ENCODE results near the gene NEGR1.

NEGR1 gene

DNA sequence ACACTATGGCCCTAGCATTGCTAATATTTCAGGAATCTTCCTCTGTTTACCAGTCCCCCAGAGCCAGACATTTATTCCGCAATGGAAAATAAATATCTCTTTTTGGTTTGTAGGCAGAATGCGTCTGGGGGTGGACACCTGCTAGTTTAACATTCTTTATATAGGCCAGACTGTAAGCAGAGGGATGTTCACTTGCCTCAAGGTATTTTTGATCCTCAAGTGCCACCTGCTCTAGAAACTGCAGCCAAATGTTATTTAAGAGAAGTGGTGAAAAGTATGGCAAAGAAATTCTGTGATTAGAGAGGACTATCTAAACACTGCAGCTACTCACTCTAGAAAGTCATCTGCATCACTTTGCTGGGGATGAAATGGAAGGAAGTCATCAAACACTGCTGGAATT is 164.7 kb downstream of the NEGR1 start:
- H3K4me1 ChIP-seq (ENCODE audit: control insufficient read depth, insufficient read depth, low read length): peaks cover 34% of the 10 kb centered on the region
- H3K9ac ChIP-seq (ENCODE audit: low read length): no peak overlapping the region
- no peak for DNase-seq (ENCODE audit: low read depth)
- no peaks in the 10 kb centered on the region for H3K9me3 ChIP-seq (ENCODE audit: control insufficient read depth, low read length)
- no peak overlapping the region for H3K4me3 ChIP-seq (ENCODE audit: low read length)
- no peaks in the 10 kb centered on the region for H3K27me3 ChIP-seq (replicated peaks; ENCODE audit: control insufficient read depth, insufficient read depth, low read length)
- no peaks in the 10 kb centered on the region for H3K36me3 ChIP-seq (ENCODE audit: control insufficient read depth, insufficient read depth, low read length, severe bottlenecking)

DNA sequence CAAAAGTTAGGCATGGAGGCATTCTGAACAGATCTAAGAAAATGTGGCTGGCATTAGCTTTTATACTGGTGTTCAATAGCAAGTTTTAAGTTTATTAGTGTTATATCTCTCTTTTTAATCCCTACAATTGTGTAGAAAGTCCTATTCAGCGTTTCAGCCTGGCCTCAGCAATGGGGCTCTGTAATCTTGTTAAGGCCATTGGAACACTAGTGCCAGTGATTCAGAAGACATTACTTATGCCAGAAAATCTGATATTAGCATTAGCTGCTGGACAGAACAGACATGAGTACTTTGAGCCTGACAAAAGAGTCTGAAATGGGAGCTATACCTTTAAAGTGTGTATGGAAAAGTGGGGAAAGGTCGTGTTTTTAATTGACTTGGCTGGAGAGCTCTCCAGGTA is 167.0 kb downstream of the NEGR1 start:
- H3K9me3 ChIP-seq (ENCODE audit: control insufficient read depth, low read length): no peaks in the 10 kb centered on the region
- no peak for DNase-seq (ENCODE audit: low read depth)
- H3K4me1 ChIP-seq (ENCODE audit: control insufficient read depth, insufficient read depth, low read length): peaks cover 17% of the 10 kb centered on the region
- H3K27me3 ChIP-seq (replicated peaks; ENCODE audit: control insufficient read depth, insufficient read depth, low read length): no peaks in the 10 kb centered on the region
- H3K4me3 ChIP-seq (ENCODE audit: low read length): no peak overlapping the region
- no peaks in the 10 kb centered on the region for H3K36me3 ChIP-seq (ENCODE audit: control insufficient read depth, insufficient read depth, low read length, severe bottlenecking)
- H3K9ac ChIP-seq (ENCODE audit: low read length): no peak overlapping the region

DNA sequence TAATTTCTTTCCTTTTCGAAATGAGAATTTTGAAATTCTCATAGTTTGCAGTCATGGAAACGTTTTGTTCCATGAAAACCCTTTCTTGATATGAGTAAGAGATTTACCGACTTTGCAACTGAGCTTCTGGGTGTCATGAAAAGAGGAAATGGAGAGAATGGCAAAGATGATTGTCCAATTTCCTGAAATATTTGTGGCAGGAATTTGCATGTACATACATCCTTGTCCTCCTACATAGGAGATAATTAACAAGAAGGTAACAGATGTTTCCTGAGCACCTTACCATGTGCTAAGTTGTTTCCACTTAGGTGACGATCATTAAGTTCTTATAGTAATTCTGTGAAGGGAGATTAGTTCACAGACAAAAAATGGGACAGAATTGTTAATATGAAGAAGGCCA is 170.7 kb downstream of the NEGR1 start:
- no peaks in the 10 kb centered on the region for H3K27me3 ChIP-seq (replicated peaks; ENCODE audit: control insufficient read depth, insufficient read depth, low read length)
- H3K4me3 ChIP-seq (ENCODE audit: low read length): no peak overlapping the region
- peaks cover 17% of the 10 kb centered on the region for H3K4me1 ChIP-seq (ENCODE audit: control insufficient read depth, insufficient read depth, low read length)
- DNase-seq (ENCODE audit: low read depth): no peak
- no peaks in the 10 kb centered on the region for H3K9me3 ChIP-seq (ENCODE audit: control insufficient read depth, low read length)
- H3K9ac ChIP-seq (ENCODE audit: low read length): no peak overlapping the region
- no peaks in the 10 kb centered on the region for H3K36me3 ChIP-seq (ENCODE audit: control insufficient read depth, insufficient read depth, low read length, severe bottlenecking)

DNA sequence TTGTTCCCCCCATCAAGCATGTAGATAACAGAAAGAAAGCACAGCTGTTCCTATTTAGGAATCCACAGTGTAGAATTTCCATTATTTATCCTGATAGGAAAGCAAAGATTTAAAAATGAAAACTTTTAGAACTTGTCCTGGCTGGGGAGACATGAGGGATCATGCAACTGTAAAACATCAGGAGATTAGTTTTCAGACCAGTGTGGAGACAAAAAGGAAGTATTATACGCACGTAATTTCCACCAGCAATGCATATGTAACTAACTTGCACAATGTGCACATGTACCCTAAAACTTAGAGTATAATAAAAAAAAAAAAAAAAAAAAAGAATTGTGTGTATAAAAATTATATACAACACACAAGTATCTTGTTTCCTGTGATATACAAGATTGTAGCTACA is 172.4 kb downstream of the NEGR1 start:
- H3K27me3 ChIP-seq (replicated peaks; ENCODE audit: control insufficient read depth, insufficient read depth, low read length): no peaks in the 10 kb centered on the region
- no peak overlapping the region for H3K9ac ChIP-seq (ENCODE audit: low read length)
- no peaks in the 10 kb centered on the region for H3K36me3 ChIP-seq (ENCODE audit: control insufficient read depth, insufficient read depth, low read length, severe bottlenecking)
- no peak overlapping the region for H3K4me3 ChIP-seq (ENCODE audit: low read length)
- no peak for DNase-seq (ENCODE audit: low read depth)
- H3K9me3 ChIP-seq (ENCODE audit: control insufficient read depth, low read length): no peaks in the 10 kb centered on the region
- peaks cover 6% of the 10 kb centered on the region for H3K4me1 ChIP-seq (ENCODE audit: control insufficient read depth, insufficient read depth, low read length)

DNA sequence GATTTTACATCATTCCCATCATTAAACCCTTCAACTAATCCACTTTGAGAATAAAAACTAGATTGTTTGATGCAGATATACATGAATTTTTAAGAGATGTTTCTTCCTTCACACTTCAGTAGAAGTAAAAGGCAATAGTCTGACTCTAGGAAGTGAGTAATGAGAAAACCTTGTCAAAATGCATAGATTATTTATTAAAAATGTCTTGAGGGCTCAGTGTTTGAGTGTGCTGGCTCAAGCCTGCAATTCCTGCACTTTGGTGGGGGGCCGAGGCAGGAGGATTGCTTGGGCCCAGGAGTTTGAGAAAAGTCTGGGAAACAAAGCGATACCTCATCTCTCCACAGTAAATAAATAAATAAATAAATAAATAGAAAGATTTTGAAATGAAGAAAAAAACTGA is 177.1 kb downstream of the NEGR1 start:
- H3K4me3 ChIP-seq (ENCODE audit: low read length): no peak overlapping the region
- no peak overlapping the region for H3K9ac ChIP-seq (ENCODE audit: low read length)

DNA sequence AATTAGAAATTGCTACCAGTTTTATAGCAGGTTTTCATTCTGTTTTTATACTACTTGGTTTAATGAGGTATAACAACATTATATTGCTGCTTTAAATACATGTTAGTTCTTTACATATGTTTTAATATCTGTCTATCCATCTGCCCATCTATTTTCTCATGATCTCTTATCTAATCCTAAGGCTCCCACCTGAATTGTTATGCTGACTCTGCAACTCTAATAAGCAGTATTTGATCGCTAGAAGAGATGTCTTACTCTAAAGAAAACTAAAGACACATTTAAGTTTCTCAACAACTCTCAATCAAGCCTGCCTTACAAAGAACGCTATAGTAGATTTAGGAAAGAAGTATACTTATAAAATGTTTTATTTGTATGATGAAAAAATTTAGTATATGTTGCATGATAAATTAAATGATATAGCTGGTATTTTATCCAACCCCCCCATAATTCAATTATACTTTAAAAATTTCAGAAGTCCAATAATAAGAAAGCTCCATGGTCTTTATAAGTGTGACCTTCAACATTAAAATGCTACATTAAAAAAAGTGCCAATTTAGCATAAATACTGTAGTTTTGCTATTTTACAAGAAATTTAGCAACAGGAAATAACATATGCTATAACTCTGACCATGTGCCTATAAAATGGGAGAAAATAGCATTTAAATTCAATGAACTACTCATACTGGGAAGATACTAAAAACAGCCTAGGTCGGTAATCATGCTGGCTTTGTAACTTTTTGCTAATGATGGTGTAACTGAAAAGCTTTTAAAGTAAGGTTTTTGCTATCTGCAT is 180.3 kb downstream of the NEGR1 start:
- no peaks in the 10 kb centered on the region for H3K4me1 ChIP-seq (ENCODE audit: control insufficient read depth, insufficient read depth, low read length)
- no peaks in the 10 kb centered on the region for H3K36me3 ChIP-seq (ENCODE audit: control insufficient read depth, insufficient read depth, low read length, severe bottlenecking)
- no peaks in the 10 kb centered on the region for H3K27me3 ChIP-seq (replicated peaks; ENCODE audit: control insufficient read depth, insufficient read depth, low read length)
- DNase-seq (ENCODE audit: low read depth): no peak
- H3K4me3 ChIP-seq (ENCODE audit: low read length): no peak overlapping the region
- H3K9me3 ChIP-seq (ENCODE audit: control insufficient read depth, low read length): no peaks in the 10 kb centered on the region
- H3K9ac ChIP-seq (ENCODE audit: low read length): no peak overlapping the region

More for the DNA sequence above, 177.1 kb downstream of the NEGR1 start:
- no peak for DNase-seq (ENCODE audit: low read depth)
- Histone ChIP-seq H3K27me3 (replicated peaks; ENCODE audit: control insufficient read depth, insufficient read depth, low read length) (no peaks in the 10 kb centered on the region), H3K4me1 (ENCODE audit: control insufficient read depth, insufficient read depth, low read length) (no peaks in the 10 kb centered on the region), H3K9me3 (ENCODE audit: control insufficient read depth, low read length) (no peaks in the 10 kb centered on the region), H3K36me3 (ENCODE audit: control insufficient read depth, insufficient read depth, low read length, severe bottlenecking) (no peaks in the 10 kb centered on the region)

DNA sequence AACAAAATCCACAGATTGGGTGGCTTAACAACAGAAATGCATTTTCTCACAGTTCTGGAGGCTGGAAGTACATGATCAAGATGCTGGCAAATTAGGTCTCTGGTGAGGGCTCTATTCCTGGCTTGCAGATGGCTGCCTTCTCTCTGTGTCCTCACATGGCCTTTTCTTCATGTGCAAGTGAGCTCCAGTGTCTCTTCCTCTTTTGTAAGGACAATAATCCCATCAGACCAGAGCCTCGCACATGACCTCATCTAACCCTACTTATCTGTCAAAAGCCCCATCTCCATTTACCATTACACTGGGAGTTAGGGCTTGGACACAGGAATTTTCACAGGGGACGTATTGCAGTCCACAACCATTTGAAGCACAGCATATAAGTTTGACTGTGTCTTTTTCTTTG is 181.6 kb downstream of the NEGR1 start:
- Histone ChIP-seq H3K4me1 (ENCODE audit: control insufficient read depth, insufficient read depth, low read length) (no peaks in the 10 kb centered on the region), H3K9ac (ENCODE audit: low read length) (no peak overlapping the region), H3K27me3 (replicated peaks; ENCODE audit: control insufficient read depth, insufficient read depth, low read length) (no peaks in the 10 kb centered on the region), H3K36me3 (ENCODE audit: control insufficient read depth, insufficient read depth, low read length, severe bottlenecking) (no peaks in the 10 kb centered on the region), H3K9me3 (ENCODE audit: control insufficient read depth, low read length) (no peaks in the 10 kb centered on the region), H3K4me3 (ENCODE audit: low read length) (no peak overlapping the region)
- no peak for DNase-seq (ENCODE audit: low read depth)

DNA sequence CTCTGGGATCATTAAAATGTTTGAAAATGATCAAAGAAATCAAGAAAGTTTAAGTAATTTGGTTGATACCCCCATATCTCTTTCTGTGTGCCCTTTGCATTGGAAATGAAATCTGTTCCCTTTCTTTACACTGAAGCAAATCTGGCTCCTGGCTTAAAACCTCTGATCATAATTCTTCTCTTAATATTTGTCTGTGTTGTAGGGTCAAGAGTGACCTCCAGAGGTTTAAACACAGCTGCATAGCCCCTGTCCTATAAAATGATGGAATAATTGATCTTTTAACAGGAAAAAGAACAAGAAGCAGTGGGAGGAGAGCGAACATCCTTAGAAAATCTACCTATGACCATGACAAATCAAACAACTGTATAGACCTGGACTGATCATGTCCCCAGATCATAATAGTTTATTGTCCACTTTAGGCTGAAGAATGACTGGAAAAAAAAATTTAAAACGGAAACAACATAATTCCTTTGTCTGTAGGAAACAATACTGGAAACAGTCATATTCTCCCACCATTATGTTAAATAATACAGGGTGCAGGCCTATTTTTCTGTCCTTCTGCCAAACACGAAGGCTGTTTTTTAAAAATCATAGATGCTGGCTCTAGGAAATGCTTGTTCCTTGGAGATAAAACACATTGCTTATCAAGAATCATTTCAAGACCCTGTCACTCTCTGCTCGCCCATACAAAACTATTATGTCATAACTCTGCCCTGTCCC is 184.3 kb downstream of the NEGR1 start:
- H3K36me3 ChIP-seq (ENCODE audit: control insufficient read depth, insufficient read depth, low read length, severe bottlenecking): no peaks in the 10 kb centered on the region
- H3K4me3 ChIP-seq (ENCODE audit: low read length): no peak overlapping the region
- DNase-seq (ENCODE audit: low read depth): no peak
- H3K27me3 ChIP-seq (replicated peaks; ENCODE audit: control insufficient read depth, insufficient read depth, low read length): no peaks in the 10 kb centered on the region
- H3K9ac ChIP-seq (ENCODE audit: low read length): no peak overlapping the region
- no peaks in the 10 kb centered on the region for H3K4me1 ChIP-seq (ENCODE audit: control insufficient read depth, insufficient read depth, low read length)
- H3K9me3 ChIP-seq (ENCODE audit: control insufficient read depth, low read length): no peaks in the 10 kb centered on the region

DNA sequence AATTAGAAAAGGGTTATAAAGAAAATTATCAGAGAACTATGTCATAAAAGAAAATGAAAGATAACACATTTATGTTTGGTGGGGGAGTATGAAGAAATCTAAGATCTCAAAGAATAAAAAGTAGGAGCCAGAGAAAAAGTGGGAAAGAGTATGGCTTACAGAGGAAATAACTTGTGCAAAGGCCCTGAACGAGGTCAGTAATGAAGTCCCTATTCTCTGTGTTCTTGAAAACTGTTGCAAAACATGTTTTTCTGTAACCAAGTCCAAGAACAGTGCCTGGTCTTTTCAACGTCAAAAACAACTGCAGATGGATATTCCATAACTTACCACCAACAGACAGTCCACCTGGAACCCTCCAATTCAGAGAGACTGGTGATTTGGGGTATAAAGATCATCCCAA is 188.1 kb downstream of the NEGR1 start:
- DNase-seq (ENCODE audit: low read depth): no peak
- H3K36me3 ChIP-seq (ENCODE audit: control insufficient read depth, insufficient read depth, low read length, severe bottlenecking): no peaks in the 10 kb centered on the region
- no peaks in the 10 kb centered on the region for H3K4me1 ChIP-seq (ENCODE audit: control insufficient read depth, insufficient read depth, low read length)
- no peak overlapping the region for H3K9ac ChIP-seq (ENCODE audit: low read length)
- no peaks in the 10 kb centered on the region for H3K9me3 ChIP-seq (ENCODE audit: control insufficient read depth, low read length)
- H3K27me3 ChIP-seq (replicated peaks; ENCODE audit: control insufficient read depth, insufficient read depth, low read length): no peaks in the 10 kb centered on the region
- H3K4me3 ChIP-seq (ENCODE audit: low read length): no peak overlapping the region

DNA sequence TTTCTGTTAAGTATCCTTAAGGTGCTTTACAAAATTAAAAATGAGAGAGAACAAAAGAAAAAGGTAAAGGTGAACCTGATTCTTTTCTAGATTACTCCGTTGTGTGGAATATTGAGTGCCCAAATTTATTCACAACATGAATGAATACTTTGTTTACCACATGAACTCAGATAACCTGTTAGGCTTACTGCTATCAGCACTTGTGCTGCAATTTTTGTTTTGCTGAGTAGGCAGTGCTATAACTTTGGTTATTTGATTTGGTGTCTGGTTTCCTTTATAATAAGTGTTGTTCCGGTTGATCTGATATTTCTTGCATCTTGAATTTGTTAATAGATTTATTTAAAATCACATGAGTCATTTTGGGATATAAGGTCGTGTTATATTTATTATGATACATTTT is 195.9 kb downstream of the NEGR1 start:
- no peaks in the 10 kb centered on the region for H3K4me1 ChIP-seq (ENCODE audit: control insufficient read depth, insufficient read depth, low read length)
- no peaks in the 10 kb centered on the region for H3K9me3 ChIP-seq (ENCODE audit: control insufficient read depth, low read length)
- no peak overlapping the region for H3K4me3 ChIP-seq (ENCODE audit: low read length)
- no peak for DNase-seq (ENCODE audit: low read depth)
- H3K27me3 ChIP-seq (replicated peaks; ENCODE audit: control insufficient read depth, insufficient read depth, low read length): no peaks in the 10 kb centered on the region
- no peak overlapping the region for H3K9ac ChIP-seq (ENCODE audit: low read length)
- no peaks in the 10 kb centered on the region for H3K36me3 ChIP-seq (ENCODE audit: control insufficient read depth, insufficient read depth, low read length, severe bottlenecking)

DNA sequence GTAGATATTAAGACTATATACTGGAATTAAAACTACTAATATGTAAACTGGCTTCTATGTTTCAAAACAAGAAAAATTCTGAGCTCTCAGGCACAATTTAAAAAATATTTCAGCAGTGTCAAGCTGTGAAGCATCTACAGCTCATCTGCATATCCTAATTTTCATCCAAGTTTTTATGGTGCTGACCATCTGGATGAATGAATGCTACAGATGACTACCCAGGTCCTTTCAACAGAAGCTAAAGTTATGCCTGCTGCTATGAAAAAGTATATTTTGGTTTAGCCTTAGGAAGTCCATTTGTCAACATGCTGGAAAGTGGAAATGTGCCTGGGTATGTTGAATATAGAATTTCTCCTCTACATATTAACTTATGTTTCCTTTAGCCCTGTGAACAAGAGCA is 206.9 kb downstream of the NEGR1 start:
- no peak overlapping the region for H3K9ac ChIP-seq (ENCODE audit: low read length)
- H3K4me3 ChIP-seq (ENCODE audit: low read length): no peak overlapping the region
- H3K9me3 ChIP-seq (ENCODE audit: control insufficient read depth, low read length): no peaks in the 10 kb centered on the region
- H3K4me1 ChIP-seq (ENCODE audit: control insufficient read depth, insufficient read depth, low read length): no peaks in the 10 kb centered on the region
- DNase-seq (ENCODE audit: low read depth): no peak
- no peaks in the 10 kb centered on the region for H3K27me3 ChIP-seq (replicated peaks; ENCODE audit: control insufficient read depth, insufficient read depth, low read length)
- H3K36me3 ChIP-seq (ENCODE audit: control insufficient read depth, insufficient read depth, low read length, severe bottlenecking): no peaks in the 10 kb centered on the region

Measured in adipocyte (in vitro differentiated cells).